Ishikawa (cell line): ENCODE results near the gene AGAP5.

Source experiments
- CEBPB ChIP-seq: IDR thresholded peaks from 2 replicates; pipeline ENCODE4 v1.6.1; 2012
- EGR1 ChIP-seq: IDR thresholded peaks from 2 replicates; pipeline ENCODE4 v1.6.1; 2012
- EP300 ChIP-seq: IDR thresholded peaks from 2 replicates; pipeline ENCODE4 v1.6.1; 2012; ENCODE audit warnings: borderline replicate concordance
- FOXM1 ChIP-seq: IDR thresholded peaks from 2 replicates; pipeline ENCODE4 v1.6.1; 2012; ENCODE audit warnings: low read depth, borderline replicate concordance
- NFIC ChIP-seq: IDR thresholded peaks from 2 replicates; pipeline ENCODE4 v1.6.1; 2012
- RAD21 ChIP-seq: IDR thresholded peaks from 2 replicates; pipeline ENCODE4 v1.6.1; 2012; ENCODE audit warnings: low read depth
- TAF1 ChIP-seq: IDR thresholded peaks from 2 replicates; pipeline ENCODE4 v1.6.1; 2012; ENCODE audit warnings: low read depth, mild to moderate bottlenecking
- YY1 ChIP-seq: IDR thresholded peaks from 2 replicates; pipeline ENCODE4 v1.6.1; 2012; ENCODE audit warnings: low read depth
- TF ChIP-seq, protein P1 (sequence below): IDR thresholded peaks from 2 replicates; pipeline ENCODE4 v1.6.1; 2012; ENCODE audit warnings: low read depth, mild to moderate bottlenecking
- TF ChIP-seq, protein P2 (sequence below): IDR thresholded peaks from 2 replicates; pipeline ENCODE4 v1.6.1; 2012

DNA sequence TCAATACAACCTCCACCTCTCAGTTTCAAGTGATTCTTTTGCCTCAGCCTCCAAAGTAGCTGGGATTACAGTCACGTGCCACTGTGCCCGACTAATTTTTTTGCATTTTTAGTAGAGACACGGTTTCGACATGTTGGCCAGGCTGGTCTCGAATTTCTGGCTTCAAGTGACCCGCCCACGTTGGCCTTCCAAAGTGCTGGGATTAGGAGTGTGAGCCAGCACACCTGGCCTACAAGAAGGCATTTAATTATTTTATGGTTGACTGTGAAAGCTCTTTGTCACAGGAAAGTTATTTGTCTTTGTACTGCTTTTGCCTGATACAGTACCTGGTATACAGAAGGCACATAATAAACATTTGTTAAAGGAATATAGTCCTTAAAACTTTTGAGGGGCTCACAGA, 69.5 kb downstream of the AGAP5 start:
- TF ChIP-seq EGR1 (peak; percentile 91), EP300 (peak; percentile 47; the same call in 1 of the 2 replicates), YY1 (no peak), TAF1 (no peak), CEBPB (peak; percentile 92), NFIC (peak; percentile 75), RAD21 (0 out of 2 replicates have a peak, but pooled peaks have one; percentile 10), FOXM1 (no peak)
- TF ChIP-seq, protein P1, sequence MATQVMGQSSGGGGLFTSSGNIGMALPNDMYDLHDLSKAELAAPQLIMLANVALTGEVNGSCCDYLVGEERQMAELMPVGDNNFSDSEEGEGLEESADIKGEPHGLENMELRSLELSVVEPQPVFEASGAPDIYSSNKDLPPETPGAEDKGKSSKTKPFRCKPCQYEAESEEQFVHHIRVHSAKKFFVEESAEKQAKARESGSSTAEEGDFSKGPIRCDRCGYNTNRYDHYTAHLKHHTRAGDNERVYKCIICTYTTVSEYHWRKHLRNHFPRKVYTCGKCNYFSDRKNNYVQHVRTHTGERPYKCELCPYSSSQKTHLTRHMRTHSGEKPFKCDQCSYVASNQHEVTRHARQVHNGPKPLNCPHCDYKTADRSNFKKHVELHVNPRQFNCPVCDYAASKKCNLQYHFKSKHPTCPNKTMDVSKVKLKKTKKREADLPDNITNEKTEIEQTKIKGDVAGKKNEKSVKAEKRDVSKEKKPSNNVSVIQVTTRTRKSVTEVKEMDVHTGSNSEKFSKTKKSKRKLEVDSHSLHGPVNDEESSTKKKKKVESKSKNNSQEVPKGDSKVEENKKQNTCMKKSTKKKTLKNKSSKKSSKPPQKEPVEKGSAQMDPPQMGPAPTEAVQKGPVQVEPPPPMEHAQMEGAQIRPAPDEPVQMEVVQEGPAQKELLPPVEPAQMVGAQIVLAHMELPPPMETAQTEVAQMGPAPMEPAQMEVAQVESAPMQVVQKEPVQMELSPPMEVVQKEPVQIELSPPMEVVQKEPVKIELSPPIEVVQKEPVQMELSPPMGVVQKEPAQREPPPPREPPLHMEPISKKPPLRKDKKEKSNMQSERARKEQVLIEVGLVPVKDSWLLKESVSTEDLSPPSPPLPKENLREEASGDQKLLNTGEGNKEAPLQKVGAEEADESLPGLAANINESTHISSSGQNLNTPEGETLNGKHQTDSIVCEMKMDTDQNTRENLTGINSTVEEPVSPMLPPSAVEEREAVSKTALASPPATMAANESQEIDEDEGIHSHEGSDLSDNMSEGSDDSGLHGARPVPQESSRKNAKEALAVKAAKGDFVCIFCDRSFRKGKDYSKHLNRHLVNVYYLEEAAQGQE: no peak
- TF ChIP-seq, protein P2, sequence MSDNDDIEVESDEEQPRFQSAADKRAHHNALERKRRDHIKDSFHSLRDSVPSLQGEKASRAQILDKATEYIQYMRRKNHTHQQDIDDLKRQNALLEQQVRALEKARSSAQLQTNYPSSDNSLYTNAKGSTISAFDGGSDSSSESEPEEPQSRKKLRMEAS: peak; percentile 94
